ENCODE measurements around the gene ASTN2. TPM values are rescaled to one million over a fixed set of nuclear protein-coding genes. Genes with fewer than 3 reads are reported as not detected.

Gene ASTN2
- polyA plus RNA-seq, 1 experiment = 12.8 TPM

DNA sequence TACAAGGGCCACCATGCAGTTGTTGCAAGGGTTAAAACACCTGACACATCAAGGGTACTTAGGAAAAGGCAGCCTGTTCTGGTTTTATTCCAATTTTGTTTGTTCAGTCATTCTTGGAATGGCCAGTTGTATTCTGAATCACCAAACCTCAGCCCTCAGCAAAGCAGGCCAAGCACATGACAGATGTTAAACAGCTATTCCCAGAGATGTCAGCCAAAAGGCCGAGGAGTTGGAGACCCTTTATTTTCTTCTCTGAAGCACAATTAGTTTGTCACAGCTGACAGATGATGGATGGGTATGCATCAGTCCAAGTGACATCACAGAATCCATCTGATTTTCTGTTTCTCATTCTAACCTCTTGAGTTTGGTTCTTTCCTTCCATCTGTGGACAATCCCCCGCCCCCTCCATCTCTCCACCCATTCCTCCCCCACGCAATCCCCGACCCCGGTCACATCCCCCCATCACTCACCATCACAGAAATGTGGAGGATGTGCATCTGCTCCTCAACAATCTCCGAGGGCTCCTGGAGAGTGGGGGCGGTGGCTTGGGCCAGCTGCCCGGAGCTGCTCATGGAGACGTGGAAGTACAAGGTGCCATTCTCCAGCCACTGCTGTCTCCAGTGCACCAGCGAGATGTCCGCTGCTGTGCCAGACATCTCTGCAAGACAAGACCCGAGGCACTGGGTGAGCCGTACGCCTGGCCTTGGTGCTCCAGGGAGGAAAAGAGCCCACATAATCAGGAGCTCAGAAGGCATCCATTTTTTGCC is 123.8 kb downstream of the ASTN2 start:
- Histone ChIP-seq H3K4me3 (ENCODE audit: low read depth, low read length) (no peak overlapping the region), H3K36me3 (ENCODE audit: control insufficient read depth, insufficient read depth, low read length) (no peaks in the 10 kb centered on the region), H3K27me3 (ENCODE audit: control insufficient read depth, insufficient read depth, low read length) (no peaks in the 10 kb centered on the region)
- ChIA-PET CTCF (no interaction called here), POLR2A (no interaction called here)
- DNase-seq (ENCODE audit: low read depth) = no peak
- TF ChIP-seq, protein P1, sequence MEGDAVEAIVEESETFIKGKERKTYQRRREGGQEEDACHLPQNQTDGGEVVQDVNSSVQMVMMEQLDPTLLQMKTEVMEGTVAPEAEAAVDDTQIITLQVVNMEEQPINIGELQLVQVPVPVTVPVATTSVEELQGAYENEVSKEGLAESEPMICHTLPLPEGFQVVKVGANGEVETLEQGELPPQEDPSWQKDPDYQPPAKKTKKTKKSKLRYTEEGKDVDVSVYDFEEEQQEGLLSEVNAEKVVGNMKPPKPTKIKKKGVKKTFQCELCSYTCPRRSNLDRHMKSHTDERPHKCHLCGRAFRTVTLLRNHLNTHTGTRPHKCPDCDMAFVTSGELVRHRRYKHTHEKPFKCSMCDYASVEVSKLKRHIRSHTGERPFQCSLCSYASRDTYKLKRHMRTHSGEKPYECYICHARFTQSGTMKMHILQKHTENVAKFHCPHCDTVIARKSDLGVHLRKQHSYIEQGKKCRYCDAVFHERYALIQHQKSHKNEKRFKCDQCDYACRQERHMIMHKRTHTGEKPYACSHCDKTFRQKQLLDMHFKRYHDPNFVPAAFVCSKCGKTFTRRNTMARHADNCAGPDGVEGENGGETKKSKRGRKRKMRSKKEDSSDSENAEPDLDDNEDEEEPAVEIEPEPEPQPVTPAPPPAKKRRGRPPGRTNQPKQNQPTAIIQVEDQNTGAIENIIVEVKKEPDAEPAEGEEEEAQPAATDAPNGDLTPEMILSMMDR (IDR thresholded peaks at IDR 0.05; ENCODE audit: insufficient read depth, low read depth, low read length) = no peak

DNA sequence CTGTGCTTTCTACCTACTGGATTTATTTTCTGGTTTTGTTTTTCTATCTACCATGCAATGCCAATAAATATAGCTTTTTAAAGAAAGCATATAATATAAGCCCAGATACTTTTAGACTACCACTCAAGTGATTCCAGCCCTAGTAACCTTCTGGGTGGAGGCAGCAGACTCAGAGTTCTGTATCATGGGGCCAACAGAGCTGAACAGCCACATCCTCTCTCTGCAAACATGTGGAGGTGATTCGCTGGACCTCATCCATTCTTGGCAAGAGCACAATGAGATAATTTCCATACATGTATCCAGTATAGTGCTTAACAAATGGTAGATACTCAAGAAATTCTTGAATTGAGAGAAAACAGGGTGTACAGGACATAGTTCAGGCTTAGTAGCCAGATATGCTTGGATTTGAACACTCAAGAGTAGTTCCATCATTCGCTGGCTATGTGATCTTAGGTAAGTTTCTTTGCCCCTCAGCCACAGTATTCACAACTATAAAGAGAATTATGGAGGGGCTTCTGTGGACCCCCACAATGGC is 124.5 kb downstream of the ASTN2 start:
- TF ChIP-seq, protein P1 (IDR thresholded peaks at IDR 0.05; ENCODE audit: insufficient read depth, low read depth, low read length) = no peak
- H3K27me3 ChIP-seq (ENCODE audit: control insufficient read depth, insufficient read depth, low read length) = no peaks in the 10 kb centered on the region
- ChIA-PET POLR2A (no interaction called here), CTCF (no interaction called here)
- H3K4me3 ChIP-seq (ENCODE audit: low read depth, low read length) = no peak overlapping the region
- H3K36me3 ChIP-seq (ENCODE audit: control insufficient read depth, insufficient read depth, low read length) = no peaks in the 10 kb centered on the region
- no peak for DNase-seq (ENCODE audit: low read depth)

DNA sequence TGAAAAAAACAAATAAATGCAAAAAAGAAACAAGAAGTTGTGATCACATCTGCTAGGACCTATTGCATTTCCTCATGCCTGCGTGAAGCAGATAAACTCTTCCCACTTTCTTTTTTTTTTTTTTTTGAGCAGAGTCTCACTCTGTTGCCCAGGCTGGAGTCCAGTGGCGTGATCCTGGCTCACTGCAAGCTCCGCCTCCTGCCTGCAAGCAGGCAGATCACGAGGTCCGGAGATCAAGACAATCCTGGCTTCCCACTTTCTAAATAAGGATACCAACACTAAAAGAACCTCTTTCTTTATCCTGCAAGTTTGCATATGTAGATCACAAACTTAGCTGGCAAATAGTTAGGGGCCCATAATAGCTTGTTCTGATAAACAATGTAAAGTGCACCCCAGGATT is 128.6 kb downstream of the ASTN2 start:
- ChIA-PET POLR2A (no interaction called here), CTCF (no interaction called here)
- Histone ChIP-seq H3K27me3 (ENCODE audit: control insufficient read depth, insufficient read depth, low read length) (no peaks in the 10 kb centered on the region), H3K36me3 (ENCODE audit: control insufficient read depth, insufficient read depth, low read length) (no peaks in the 10 kb centered on the region), H3K4me3 (ENCODE audit: low read depth, low read length) (no peak overlapping the region)
- TF ChIP-seq, protein P1 (IDR thresholded peaks at IDR 0.05; ENCODE audit: insufficient read depth, low read depth, low read length) = no peak
- no peak for DNase-seq (ENCODE audit: low read depth)

DNA sequence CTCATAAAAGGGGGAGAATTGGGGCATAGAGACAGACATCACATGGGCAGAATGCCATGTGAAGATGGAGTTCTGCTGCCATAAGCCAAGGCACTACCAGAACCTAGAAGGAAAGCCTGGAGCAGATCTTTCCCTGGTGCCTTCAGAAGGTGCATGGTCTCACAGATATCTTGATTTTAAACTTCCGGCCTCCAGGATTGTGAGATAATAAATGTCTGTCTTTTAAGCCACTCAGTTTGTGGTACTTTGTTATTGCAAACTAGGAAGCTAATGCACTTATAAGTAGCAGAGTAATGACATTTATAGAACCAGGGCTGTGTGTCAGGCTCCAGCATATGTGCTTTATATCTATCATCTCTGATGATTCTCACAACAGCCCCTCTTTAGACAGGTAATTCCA is 130.4 kb downstream of the ASTN2 start:
- DNase-seq (ENCODE audit: low read depth) = no peak
- Histone ChIP-seq H3K27me3 (ENCODE audit: control insufficient read depth, insufficient read depth, low read length) (no peaks in the 10 kb centered on the region), H3K4me3 (ENCODE audit: low read depth, low read length) (no peak overlapping the region), H3K36me3 (ENCODE audit: control insufficient read depth, insufficient read depth, low read length) (no peaks in the 10 kb centered on the region)
- ChIA-PET POLR2A (no interaction called here), CTCF (no interaction called here)
- TF ChIP-seq, protein P1 (IDR thresholded peaks at IDR 0.05; ENCODE audit: insufficient read depth, low read depth, low read length) = no peak

DNA sequence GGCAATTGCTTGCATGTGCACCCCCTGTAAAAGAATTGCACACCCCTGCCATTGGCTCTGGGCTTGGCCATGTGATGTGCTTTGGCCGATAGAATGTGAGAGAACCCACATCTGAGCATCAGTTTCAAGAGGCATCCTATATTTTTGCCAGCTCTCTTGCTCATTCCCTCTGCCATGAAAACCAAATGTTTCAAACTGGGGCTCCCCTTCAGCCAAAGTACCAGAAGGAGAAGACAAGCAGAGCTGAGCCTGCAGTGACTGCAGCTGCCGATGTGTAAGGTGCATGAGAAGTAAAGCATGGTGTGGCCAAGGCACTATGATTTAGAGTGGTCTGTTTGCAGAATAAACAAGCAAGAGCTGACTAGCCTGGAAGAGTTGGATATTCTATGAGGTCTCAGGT is 132.3 kb downstream of the ASTN2 start:
- no peak for DNase-seq (ENCODE audit: low read depth)
- CTCF ChIA-PET = no interaction called here
- TF ChIP-seq, protein P1 (IDR thresholded peaks at IDR 0.05; ENCODE audit: insufficient read depth, low read depth, low read length) = no peak
- POLR2A ChIA-PET = no interaction called here
- H3K27me3 ChIP-seq (ENCODE audit: control insufficient read depth, insufficient read depth, low read length) = no peaks in the 10 kb centered on the region
- H3K36me3 ChIP-seq (ENCODE audit: control insufficient read depth, insufficient read depth, low read length) = no peaks in the 10 kb centered on the region
- H3K4me3 ChIP-seq (ENCODE audit: low read depth, low read length) = no peak overlapping the region
